GM12878 (cell line): ENCODE measurements around the gene MRPL12. TPM values are rescaled to one million over a fixed set of nuclear protein-coding genes. Genes with fewer than 3 reads are reported as not detected.
A peak's percentile ranks its signal among the peaks of the same experiment; 100 is the strongest.

ENCODE experiments used
- ATAC-seq: fragments of 200-7000 bp; cut with Tn5 transposase; 3 replicates; pipeline ENCODE4 v1.9.1; 2020; ENCODE audit warnings: mild to moderate bottlenecking, moderate library complexity
- BruUV-seq: library from RNA; stranded (reverse); fragments of 400-500 nt; replicated peaks from 2 replicates; lab custom pipeline; 2021; lab: Mats Ljungman, UMichigan
- CTCF ChIA-PET: fragments of 300-600 bp; sonication (Branson Sonifier 250); formaldehyde crosslinking; extraction: SDS; loops from one replicate; lab custom pipeline; 2021; ENCODE audit warnings: inconsistent platforms; lab: Yijun Ruan, JAX
- POLR2A ChIA-PET: fragments of 350-600 bp; formaldehyde crosslinking; extraction: SDS; loops from one replicate; lab custom pipeline; 2021; ENCODE audit warnings: inconsistent platforms; lab: Charles Lee
- RAD21 ChIA-PET: fragments of 300-600 bp; sonication (Branson Sonifier 250); formaldehyde crosslinking; loops from one replicate; lab custom pipeline; 2023; ENCODE audit warnings: antibody characterized with exemption; ENCODE audit not compliant: unreplicated experiment; lab: Charles Lee
- SMC1A ChIA-PET: fragments of 300-600 bp; sonication (Branson Sonifier 250); formaldehyde crosslinking; loops from one replicate; lab custom pipeline; 2023; ENCODE audit not compliant: unreplicated experiment, uncharacterized antibody; lab: Charles Lee
- DNase-seq: peaks from one replicate; pipeline ENCODE4 v3.0.0-alpha.2; 2011; ENCODE audit warnings: low read depth, low spot score
- FAIRE-seq: peaks from 3 replicates; lab custom pipeline; 2011; peaks lifted over from hg19 to GRCh38; lab: Jason Lieb, UNC
- H2AFZ ChIP-seq: 2 replicates; pipeline ENCODE4 v1.6.0; 2011; ENCODE audit warnings: low read depth, low read length, control low read depth; ENCODE audit not compliant: control insufficient read depth
- H3K27ac ChIP-seq: 2 replicates; pipeline ENCODE4 v1.5.1; 2011; ENCODE audit warnings: control low read depth; ENCODE audit not compliant: control insufficient read depth, insufficient read depth
- H3K27me3 ChIP-seq, 2 experiments: replicated peaks in 1 of 2; 2 replicates each; pipeline versions ENCODE4 v1.6.0 to v1.6.1; 2011; ENCODE audit warnings: low read length in 1 of 2; ENCODE audit not compliant: control insufficient read depth in 2 of 2, insufficient read depth in 2 of 2
- H3K36me3 ChIP-seq, 2 experiments: 2 replicates each; pipeline ENCODE4 v1.5.1; 2011; ENCODE audit warnings: low read length in 1 of 2; ENCODE audit not compliant: control insufficient read depth in 2 of 2, insufficient read depth in 2 of 2
- H3K4me1 ChIP-seq: 2 replicates; pipeline ENCODE4 v1.6.1; 2011; ENCODE audit warnings: mild to moderate bottlenecking, low read length, moderate library complexity, mixed read lengths; ENCODE audit not compliant: control insufficient read depth, insufficient read depth
- H3K4me2 ChIP-seq: 2 replicates; pipeline ENCODE4 v1.6.0; 2011; ENCODE audit warnings: control low read depth; ENCODE audit not compliant: control insufficient read depth, insufficient read depth
- H3K4me3 ChIP-seq: fragments of 200-600 bp; sonication (generic); 2 replicates; pipeline ENCODE4 v1.5.1; 2016
- H3K79me2 ChIP-seq: 2 replicates; pipeline ENCODE4 v1.6.0; 2011; ENCODE audit warnings: low read length; ENCODE audit not compliant: control insufficient read depth, insufficient read depth
- H3K9ac ChIP-seq: 2 replicates; pipeline ENCODE4 v1.8.0; 2011; ENCODE audit warnings: low read length, control low read depth, mixed read lengths; ENCODE audit not compliant: control insufficient read depth, insufficient read depth
- H3K9me3 ChIP-seq: replicated peaks from 3 replicates; pipeline ENCODE4 v1.5.1; 2011; ENCODE audit warnings: mild to moderate bottlenecking, low read length; ENCODE audit not compliant: control insufficient read depth, insufficient read depth
- H4K20me1 ChIP-seq: 2 replicates; pipeline ENCODE4 v1.6.0; 2011; ENCODE audit not compliant: control insufficient read depth, insufficient read depth
- CHD2 ChIP-seq: IDR thresholded peaks from 2 replicates; pipeline ENCODE4 v1.6.1; 2011; ENCODE audit warnings: low read depth, low read length, improper control_type of control experiment, borderline replicate concordance
- EP300 ChIP-seq, 2 experiments: fragments of 150-350 bp in 1 of 2; IDR thresholded peaks; 2 replicates each; pipeline ENCODE4 v1.6.1; 2011 to 2012; ENCODE audit warnings: low read depth in 2 of 2, low read length in 2 of 2, borderline replicate concordance in 1 of 2, improper control_type of control experiment in 1 of 2, inconsistent platforms in 1 of 2; ENCODE audit not compliant: control insufficient read depth in 1 of 2
- HDGF ChIP-seq: fragments of 450-650 bp; IDR thresholded peaks from 2 replicates; pipeline ENCODE4 v1.6.1; 2016; ENCODE audit warnings: antibody characterized with exemption
- IKZF2 ChIP-seq, 2 experiments: fragments of 450-650 bp; IDR thresholded peaks; 2 replicates each; pipeline ENCODE4 v1.6.1; 2017; ENCODE audit warnings: mild to moderate bottlenecking in 2 of 2, moderate library complexity in 2 of 2
- NBN ChIP-seq: fragments of 450-650 bp; IDR thresholded peaks from 2 replicates; pipeline ENCODE4 v1.6.1; 2016
- NFYA ChIP-seq: IDR thresholded peaks from 2 replicates; pipeline ENCODE4 v1.6.1; 2011; ENCODE audit warnings: low read depth, mild to moderate bottlenecking, low read length, improper control_type of control experiment, borderline replicate concordance
- NR2F1 ChIP-seq: fragments of 450-650 bp; conservative IDR thresholded peaks from 2 replicates; pipeline ENCODE4 v1.6.1; 2017; ENCODE audit warnings: mild to moderate bottlenecking
- PAX8 ChIP-seq: fragments of 450-650 bp; IDR thresholded peaks from 2 replicates; pipeline ENCODE4 v1.6.1; 2017; ENCODE audit warnings: mild to moderate bottlenecking, moderate library complexity
- POLR2A ChIP-seq: IDR thresholded peaks from 2 replicates; pipeline ENCODE4 v1.6.1; 2011; ENCODE audit warnings: low read depth, mild to moderate bottlenecking, low read length
- POLR2AphosphoS2 ChIP-seq: IDR thresholded peaks from 2 replicates; pipeline ENCODE4 v1.6.1; 2011; ENCODE audit warnings: low read depth, mild to moderate bottlenecking, low read length, improper control_type of control experiment, moderate library complexity
- RUNX3 ChIP-seq: IDR thresholded peaks from 2 replicates; pipeline ENCODE4 v1.6.1; 2012; ENCODE audit warnings: low read length, inconsistent platforms
- SIX5 ChIP-seq: IDR thresholded peaks from 2 replicates; pipeline ENCODE4 v1.6.1; 2011; ENCODE audit warnings: mild to moderate bottlenecking, low read depth, low read length, moderate library complexity; ENCODE audit not compliant: severe bottlenecking
- SUZ12 ChIP-seq: fragments of 200-600 bp; sonication (generic); IDR thresholded peaks from one replicate; pipeline ENCODE4 v1.6.1; 2018; ENCODE audit warnings: antibody characterized with exemption, mild to moderate bottlenecking; ENCODE audit not compliant: unreplicated experiment
- TBL1XR1 ChIP-seq: IDR thresholded peaks from 2 replicates; pipeline ENCODE4 v1.6.1; 2012; ENCODE audit warnings: low read depth, low read length, improper control_type of control experiment
- WGBS: methylation state at CpG from one replicate; pipeline ENCODE4 v1.1.6; 2016; ENCODE audit warnings: low lambda C conversion rate; ENCODE audit not compliant: insufficient replicate concordance, insufficient coverage; ENCODE audit errors: missing lambda C conversion rate; 5-methylcytosine and 5-hydroxymethylcytosine counted together
- in situ Hi-C: fragments of 300-500 bp; cut with MboI; formaldehyde crosslinking; loops from 9 replicates; pipeline ENCODE4 v1.14.3; 2018; ENCODE audit warnings: mixed read lengths
- intact Hi-C: fragments of 100-400 bp; cut with micrococcal nuclease; formaldehyde crosslinking; loops from one replicate; pipeline ENCODE4 v1.14.2; 2022; ENCODE audit not compliant: unreplicated experiment
- polyA plus RNA-seq, 11 experiments: library from polyadenylated mRNA; depleted of rRNA in 4 of 11; unstranded in 6 of 11; stranded (reverse) in 5 of 11; fragments of >200 nt; fragmentation: Nextera tagmentation in 4 of 11; fragmentation: Illumina TruSeq in 1 of 11; extraction: Ambion mirVana in 4 of 11; extraction: Trizol in 1 of 11; gene quantifications; 1 replicate in 1 of 11; 2 replicates in 10 of 11; pipeline versions ENCODE4 v1.2.1 to v1.2.3, GENCODE V29; 2011 to 2016; ENCODE audit warnings: inconsistent platforms in 2 of 11, missing spikeins in 2 of 11, low read depth in 1 of 11
- total RNA-seq, 4 experiments: library from RNA; depleted of rRNA in 3 of 4; stranded (reverse); fragments of >200 nt in 3 of 4; fragmentation: Illumina TruSeq in 1 of 4; extraction: Trizol in 1 of 4; gene quantifications; 2 replicates each; pipeline versions ENCODE4 v1.2.1 to v1.2.3, GENCODE V29; 2013 to 2021
- TF ChIP-seq, protein P1 (sequence below): IDR thresholded peaks from 2 replicates; pipeline ENCODE4 v1.6.1; 2011; ENCODE audit warnings: mild to moderate bottlenecking, low read depth, low read length, moderate library complexity; ENCODE audit not compliant: insufficient replicate concordance
- TF ChIP-seq, protein P2 (sequence below): fragments of 450-650 bp; formaldehyde crosslinking; IDR thresholded peaks from 2 replicates; pipeline ENCODE4 v1.5.0; 2022; ENCODE audit warnings: mild to moderate bottlenecking, missing genetic modification characterization
- TF ChIP-seq, protein P3 (sequence below): fragments of 450-650 bp; conservative IDR thresholded peaks from 2 replicates; pipeline ENCODE4 v1.6.1; 2017; ENCODE audit warnings: mild to moderate bottlenecking, moderate library complexity
- TF ChIP-seq, protein P4 (sequence below): IDR thresholded peaks from 2 replicates; pipeline ENCODE4 v1.6.1; 2012; ENCODE audit warnings: low read length, inconsistent platforms

The MRPL12 gene
- total and polyA plus RNA-seq, 10 of the 15 experiments (the other 5 are each of a cell fraction or from before 2014, with no cell fraction given), result 1.3 to 269 (median 117) TPM

DNA sequence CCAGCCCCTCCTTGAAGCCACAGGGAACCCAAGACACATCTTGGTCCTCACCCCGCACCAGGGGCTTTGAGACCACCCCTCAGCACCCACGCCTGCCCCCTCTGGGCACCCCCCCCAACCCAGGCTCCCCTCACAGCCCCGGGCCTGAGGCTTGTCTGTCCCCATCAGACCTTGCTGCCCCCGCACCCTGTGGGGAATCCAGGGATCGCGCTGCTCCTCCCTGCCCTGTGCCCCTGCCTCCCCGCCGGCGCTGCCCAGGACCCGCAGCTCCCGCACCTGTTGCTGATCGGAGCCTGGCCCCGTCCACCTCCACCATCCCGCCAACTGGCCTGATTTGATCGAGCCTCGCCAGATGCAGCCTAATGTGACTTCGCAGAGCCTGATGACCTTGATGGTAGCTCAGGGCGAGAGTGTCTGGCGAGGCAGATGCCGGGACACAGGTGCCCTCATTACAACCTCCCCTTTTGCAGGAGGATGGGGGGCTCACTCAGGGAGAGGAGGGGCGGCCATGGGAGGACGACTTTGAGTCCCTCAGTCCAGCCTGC, 38.0 kb downstream of the MRPL12 start:
- CTCF ChIA-PET, result no interaction called here
- 49% methylated on average over 18 of the region's 22 CpGs for whole genome bisulfite sequencing
- intact Hi-C loops (no loop called here), in situ Hi-C loops (no loop called here)
- SMC1A ChIA-PET, result no interaction called here
- H3K79me2 ChIP-seq, result no peaks in the 10 kb centered on the region
- RAD21 ChIA-PET, result no interaction called here
- no peaks in the 10 kb centered on the region for H3K9me3 ChIP-seq
- H3K9ac ChIP-seq, result no peak overlapping the region
- no peaks in the 10 kb centered on the region for H3K4me1 ChIP-seq
- DNase-seq (no peak), ATAC-seq (peak; percentile 30; the same call in 2 of the 3 replicates), FAIRE-seq (no peak)
- H3K27me3 ChIP-seq, result no peaks in the 10 kb centered on the region; a peak in 1 of 4 replicates
- H3K4me3 ChIP-seq, result no peak overlapping the region
- H3K36me3 ChIP-seq, result no peaks in the 10 kb centered on the region
- POLR2A ChIA-PET, result no interaction called here
- H4K20me1 ChIP-seq, result no peaks in the 10 kb centered on the region
- BruUV-seq, result no TSS peak
- no peak overlapping the region for H3K4me2 ChIP-seq
- no peak overlapping the region for H2AFZ ChIP-seq
- H3K27ac ChIP-seq, result no peak overlapping the region
- TF ChIP-seq SIX5, result no peak
- TF ChIP-seq POLR2AphosphoS2, result no peak
- TF ChIP-seq CHD2, result no peak
- TF ChIP-seq PAX8, result no peak
- TF ChIP-seq SUZ12, result no peak
- TF ChIP-seq, protein P1, sequence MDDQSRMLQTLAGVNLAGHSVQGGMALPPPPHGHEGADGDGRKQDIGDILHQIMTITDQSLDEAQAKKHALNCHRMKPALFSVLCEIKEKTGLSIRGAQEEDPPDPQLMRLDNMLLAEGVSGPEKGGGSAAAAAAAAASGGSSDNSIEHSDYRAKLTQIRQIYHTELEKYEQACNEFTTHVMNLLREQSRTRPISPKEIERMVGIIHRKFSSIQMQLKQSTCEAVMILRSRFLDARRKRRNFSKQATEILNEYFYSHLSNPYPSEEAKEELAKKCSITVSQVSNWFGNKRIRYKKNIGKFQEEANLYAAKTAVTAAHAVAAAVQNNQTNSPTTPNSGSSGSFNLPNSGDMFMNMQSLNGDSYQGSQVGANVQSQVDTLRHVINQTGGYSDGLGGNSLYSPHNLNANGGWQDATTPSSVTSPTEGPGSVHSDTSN, result no peak
- TF ChIP-seq, protein P2, sequence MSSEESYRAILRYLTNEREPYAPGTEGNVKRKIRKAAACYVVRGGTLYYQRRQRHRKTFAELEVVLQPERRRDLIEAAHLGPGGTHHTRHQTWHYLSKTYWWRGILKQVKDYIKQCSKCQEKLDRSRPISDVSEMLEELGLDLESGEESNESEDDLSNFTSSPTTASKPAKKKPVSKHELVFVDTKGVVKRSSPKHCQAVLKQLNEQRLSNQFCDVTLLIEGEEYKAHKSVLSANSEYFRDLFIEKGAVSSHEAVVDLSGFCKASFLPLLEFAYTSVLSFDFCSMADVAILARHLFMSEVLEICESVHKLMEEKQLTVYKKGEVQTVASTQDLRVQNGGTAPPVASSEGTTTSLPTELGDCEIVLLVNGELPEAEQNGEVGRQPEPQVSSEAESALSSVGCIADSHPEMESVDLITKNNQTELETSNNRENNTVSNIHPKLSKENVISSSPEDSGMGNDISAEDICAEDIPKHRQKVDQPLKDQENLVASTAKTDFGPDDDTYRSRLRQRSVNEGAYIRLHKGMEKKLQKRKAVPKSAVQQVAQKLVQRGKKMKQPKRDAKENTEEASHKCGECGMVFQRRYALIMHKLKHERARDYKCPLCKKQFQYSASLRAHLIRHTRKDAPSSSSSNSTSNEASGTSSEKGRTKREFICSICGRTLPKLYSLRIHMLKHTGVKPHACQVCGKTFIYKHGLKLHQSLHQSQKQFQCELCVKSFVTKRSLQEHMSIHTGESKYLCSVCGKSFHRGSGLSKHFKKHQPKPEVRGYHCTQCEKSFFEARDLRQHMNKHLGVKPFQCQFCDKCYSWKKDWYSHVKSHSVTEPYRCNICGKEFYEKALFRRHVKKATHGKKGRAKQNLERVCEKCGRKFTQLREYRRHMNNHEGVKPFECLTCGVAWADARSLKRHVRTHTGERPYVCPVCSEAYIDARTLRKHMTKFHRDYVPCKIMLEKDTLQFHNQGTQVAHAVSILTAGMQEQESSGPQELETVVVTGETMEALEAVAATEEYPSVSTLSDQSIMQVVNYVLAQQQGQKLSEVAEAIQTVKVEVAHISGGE (CRISPR knock-in tag), result no peak
- TF ChIP-seq POLR2A, result no peak
- TF ChIP-seq, protein P3, sequence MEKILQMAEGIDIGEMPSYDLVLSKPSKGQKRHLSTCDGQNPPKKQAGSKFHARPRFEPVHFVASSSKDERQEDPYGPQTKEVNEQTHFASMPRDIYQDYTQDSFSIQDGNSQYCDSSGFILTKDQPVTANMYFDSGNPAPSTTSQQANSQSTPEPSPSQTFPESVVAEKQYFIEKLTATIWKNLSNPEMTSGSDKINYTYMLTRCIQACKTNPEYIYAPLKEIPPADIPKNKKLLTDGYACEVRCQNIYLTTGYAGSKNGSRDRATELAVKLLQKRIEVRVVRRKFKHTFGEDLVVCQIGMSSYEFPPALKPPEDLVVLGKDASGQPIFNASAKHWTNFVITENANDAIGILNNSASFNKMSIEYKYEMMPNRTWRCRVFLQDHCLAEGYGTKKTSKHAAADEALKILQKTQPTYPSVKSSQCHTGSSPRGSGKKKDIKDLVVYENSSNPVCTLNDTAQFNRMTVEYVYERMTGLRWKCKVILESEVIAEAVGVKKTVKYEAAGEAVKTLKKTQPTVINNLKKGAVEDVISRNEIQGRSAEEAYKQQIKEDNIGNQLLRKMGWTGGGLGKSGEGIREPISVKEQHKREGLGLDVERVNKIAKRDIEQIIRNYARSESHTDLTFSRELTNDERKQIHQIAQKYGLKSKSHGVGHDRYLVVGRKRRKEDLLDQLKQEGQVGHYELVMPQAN, result no peak
- TF ChIP-seq HDGF, result no peak
- TF ChIP-seq, protein P4, sequence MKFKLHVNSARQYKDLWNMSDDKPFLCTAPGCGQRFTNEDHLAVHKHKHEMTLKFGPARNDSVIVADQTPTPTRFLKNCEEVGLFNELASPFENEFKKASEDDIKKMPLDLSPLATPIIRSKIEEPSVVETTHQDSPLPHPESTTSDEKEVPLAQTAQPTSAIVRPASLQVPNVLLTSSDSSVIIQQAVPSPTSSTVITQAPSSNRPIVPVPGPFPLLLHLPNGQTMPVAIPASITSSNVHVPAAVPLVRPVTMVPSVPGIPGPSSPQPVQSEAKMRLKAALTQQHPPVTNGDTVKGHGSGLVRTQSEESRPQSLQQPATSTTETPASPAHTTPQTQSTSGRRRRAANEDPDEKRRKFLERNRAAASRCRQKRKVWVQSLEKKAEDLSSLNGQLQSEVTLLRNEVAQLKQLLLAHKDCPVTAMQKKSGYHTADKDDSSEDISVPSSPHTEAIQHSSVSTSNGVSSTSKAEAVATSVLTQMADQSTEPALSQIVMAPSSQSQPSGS, result no peak
- TF ChIP-seq NFYA, result no peak
- TF ChIP-seq RUNX3, result no peak
- TF ChIP-seq NBN, result no peak
- TF ChIP-seq EP300 (IDR thresholded peaks at IDR 0.05; ENCODE audit: borderline replicate concordance in 1 of 2, control insufficient read depth in 1 of 2, low read depth in 2 of 2, low read length in 2 of 2), result no peak
- no peak for TF ChIP-seq TBL1XR1
- TF ChIP-seq IKZF2 (IDR thresholded peaks at IDR 0.05), result no peak
- TF ChIP-seq NR2F1, result no peak
